SK-N-DZ (cell line): ENCODE results near the gene MTG1.
"Not testable (repeated sequence)": the region's sequence is repeated elsewhere in the genome, so short reads cannot be mapped to it uniquely, and the experiment has no call there.

Experiments used
- DNase-seq: peaks from one replicate; pipeline ENCODE4 v3.0.0-alpha.2; 2015; ENCODE audit warnings: low spot score

MTG1 gene

GRCh38 chr10:133378251-133379096 is 15.5 kb upstream of the MTG1 start:
- peak; percentile 55 for DNase-seq

GRCh38 chr10:133379152-133379800 is 14.7 kb upstream of the MTG1 start, which contains the start of gene PAOX:
PAOX (plus strand) TSS chr10:133379262; CDS start chr10:133379317, 55 bp downstream.
- no peak for DNase-seq

- DNase-seq, result no peak
Measured at GRCh38 chr10:133379801-133380666, 13.9 kb upstream of the MTG1 start.

GRCh38 chr10:133381036-133381435 is 12.9 kb upstream of the MTG1 start:
- no peak for DNase-seq

- no peak for DNase-seq
Measured at GRCh38 chr10:133383551-133383950, 10.4 kb upstream of the MTG1 start.

- no peak for DNase-seq
Measured at GRCh38 chr10:133384071-133384470, 9.9 kb upstream of the MTG1 start.

GRCh38 chr10:133385214-133385613 is 8.7 kb upstream of the MTG1 start:
- no peak for DNase-seq

GRCh38 chr10:133386951-133387350 is 7.0 kb upstream of the MTG1 start:
- not testable (repeated sequence) for DNase-seq

GRCh38 chr10:133388236-133388972 is 5.6 kb upstream of the MTG1 start:
- no peak for DNase-seq

GRCh38 chr10:133388973-133389818 is 4.8 kb upstream of the MTG1 start:
- no peak for DNase-seq

- no peak for DNase-seq
Measured at GRCh38 chr10:133390597-133391248, 3.2 kb upstream of the MTG1 start.

- no peak for DNase-seq
Measured at GRCh38 chr10:133391249-133391635, 2.7 kb upstream of the MTG1 start.

- DNase-seq, result no peak
Measured at GRCh38 chr10:133391761-133392518, 2.0 kb upstream of the MTG1 start.

GRCh38 chr10:133393401-133394063 is 425 bp upstream of the MTG1 start:
- no peak for DNase-seq

GRCh38 chr10:133394801-133395221 is 854 bp downstream of the MTG1 start:
- no peak for DNase-seq

GRCh38 chr10:133396035-133396624 is 2.2 kb downstream of the MTG1 start:
- DNase-seq, result no peak

GRCh38 chr10:133397938-133398337 is 4.0 kb downstream of the MTG1 start:
- no peak for DNase-seq

GRCh38 chr10:133399123-133399601 is 5.2 kb downstream of the MTG1 start:
- no peak for DNase-seq
